AG04449 (cell line): Measurements from ENCODE around the gene FSD1L.
A peak's percentile ranks its signal among the peaks of the same experiment; 100 is the strongest.

Experiments
- CTCF ChIA-PET: fragments of 350-600 bp; formaldehyde crosslinking; extraction: SDS; loops from one replicate; lab custom pipeline; 2021; ENCODE audit warnings: antibody characterized with exemption; lab: Yijun Ruan, JAX
- POLR2A ChIA-PET: fragments of 400-600, 350-600 bp; formaldehyde crosslinking; extraction: SDS; loops from one replicate; lab custom pipeline; 2020; ENCODE audit warnings: antibody characterized with exemption, inconsistent platforms; lab: Yijun Ruan, JAX
- DNase-seq: peaks from one replicate; pipeline ENCODE4 v3.0.0-alpha.2; 2010; ENCODE audit warnings: low read depth, low spot score
- H3K4me3 ChIP-seq: 2 replicates; pipeline ENCODE4 v1.5.1; 2011; ENCODE audit warnings: low read depth, mild to moderate bottlenecking, control low read depth, low read length
- TF ChIP-seq, protein P1 (sequence below): IDR thresholded peaks from one replicate; pipeline ENCODE4 v1.5.1; 2011; ENCODE audit warnings: mild to moderate bottlenecking, moderate library complexity, low read length, control low read depth, inconsistent platforms; ENCODE audit not compliant: insufficient read depth; ENCODE audit errors: missing control alignments

The FSD1L gene

DNA sequence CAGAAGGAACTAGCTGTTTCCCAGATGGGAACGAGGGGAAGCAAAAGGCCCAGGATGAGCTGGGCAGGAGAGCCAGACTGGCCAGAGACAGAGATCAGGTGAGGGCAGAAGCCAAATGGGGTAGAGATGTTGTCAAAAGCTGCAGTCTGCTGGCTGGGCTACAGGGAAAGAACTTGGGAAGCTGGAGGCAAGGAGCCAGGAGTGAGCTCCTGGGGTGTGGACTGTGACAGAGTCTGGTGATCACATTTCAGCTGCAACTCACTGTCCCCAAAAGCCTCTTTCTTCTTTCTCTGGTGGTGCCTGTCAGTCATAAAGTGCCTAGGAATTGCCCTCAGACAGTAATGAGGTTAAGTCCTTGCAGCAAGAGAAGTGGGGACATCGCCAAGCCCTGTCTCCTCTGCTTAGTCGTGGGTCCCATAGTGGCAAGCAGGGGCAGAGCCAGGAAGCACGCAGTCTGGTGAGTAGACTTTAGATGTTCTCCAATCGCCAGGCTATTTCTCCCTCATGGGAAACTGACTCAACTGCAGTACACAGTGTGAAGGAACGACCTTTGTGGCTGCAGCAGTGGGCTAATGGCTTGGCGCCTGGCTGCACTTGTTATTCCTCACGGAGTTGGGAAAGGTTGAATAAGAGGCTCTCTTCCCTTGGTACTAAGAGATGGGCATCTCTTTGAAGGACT, 2.5 kb upstream of the FSD1L start:
- no peak for DNase-seq
- no peak overlapping the region for H3K4me3 ChIP-seq
- ChIA-PET POLR2A (no interaction called here), CTCF (interaction anchor here (1.1 to 1.3 kb wide), 4 partner anchors 11 to 31 kb away, joined by 3 to 9 read pairs (median 4); no protein-coding TSS in a partner anchor)
- TF ChIP-seq, protein P1, sequence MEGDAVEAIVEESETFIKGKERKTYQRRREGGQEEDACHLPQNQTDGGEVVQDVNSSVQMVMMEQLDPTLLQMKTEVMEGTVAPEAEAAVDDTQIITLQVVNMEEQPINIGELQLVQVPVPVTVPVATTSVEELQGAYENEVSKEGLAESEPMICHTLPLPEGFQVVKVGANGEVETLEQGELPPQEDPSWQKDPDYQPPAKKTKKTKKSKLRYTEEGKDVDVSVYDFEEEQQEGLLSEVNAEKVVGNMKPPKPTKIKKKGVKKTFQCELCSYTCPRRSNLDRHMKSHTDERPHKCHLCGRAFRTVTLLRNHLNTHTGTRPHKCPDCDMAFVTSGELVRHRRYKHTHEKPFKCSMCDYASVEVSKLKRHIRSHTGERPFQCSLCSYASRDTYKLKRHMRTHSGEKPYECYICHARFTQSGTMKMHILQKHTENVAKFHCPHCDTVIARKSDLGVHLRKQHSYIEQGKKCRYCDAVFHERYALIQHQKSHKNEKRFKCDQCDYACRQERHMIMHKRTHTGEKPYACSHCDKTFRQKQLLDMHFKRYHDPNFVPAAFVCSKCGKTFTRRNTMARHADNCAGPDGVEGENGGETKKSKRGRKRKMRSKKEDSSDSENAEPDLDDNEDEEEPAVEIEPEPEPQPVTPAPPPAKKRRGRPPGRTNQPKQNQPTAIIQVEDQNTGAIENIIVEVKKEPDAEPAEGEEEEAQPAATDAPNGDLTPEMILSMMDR, result no peak

DNA sequence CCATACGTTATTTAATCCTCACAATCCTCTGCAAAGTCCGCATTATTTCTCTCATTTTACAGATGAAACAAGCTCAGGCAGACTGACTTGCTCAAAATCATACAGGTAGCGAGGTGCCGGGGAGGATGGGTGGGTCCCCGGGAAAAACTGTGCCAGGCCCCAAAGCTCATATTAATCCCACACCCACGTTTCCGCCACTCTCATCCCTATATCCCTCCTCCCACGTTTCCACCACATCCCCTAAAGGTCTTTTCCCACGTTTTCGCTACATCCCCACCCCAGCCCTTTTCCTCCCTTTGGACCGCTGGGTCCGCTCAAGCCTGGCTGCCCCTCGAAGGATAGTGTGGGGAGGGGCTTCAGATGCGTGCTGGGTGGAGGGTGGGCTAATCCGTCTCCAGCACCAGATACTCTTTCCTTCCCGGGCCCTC, 434 bp upstream of the FSD1L start:
- TF ChIP-seq, protein P1, result no peak
- H3K4me3 ChIP-seq, result peak overlapping the region; percentile 83
- ChIA-PET POLR2A (no interaction called here), CTCF (no interaction called here)
- no peak for DNase-seq

DNA sequence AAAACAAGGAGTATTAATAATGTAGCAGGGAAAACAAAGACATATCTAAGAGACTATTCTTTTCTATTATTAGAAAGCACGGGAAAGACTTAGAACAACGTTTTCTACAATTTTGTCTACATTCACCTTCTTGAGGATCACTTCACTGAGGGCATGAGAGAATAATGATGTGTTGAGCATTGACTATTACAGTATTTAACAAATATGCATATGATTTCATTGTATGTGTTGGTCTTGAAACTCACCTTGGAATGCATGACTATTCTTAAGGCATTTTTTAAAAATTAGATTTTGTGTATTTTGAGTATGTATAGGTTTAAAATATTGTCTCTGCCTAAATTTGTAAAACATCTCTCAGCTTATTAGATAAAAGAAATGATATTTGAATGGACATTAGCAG, 1.2 kb downstream of the FSD1L start:
- ChIA-PET CTCF (interaction anchor here (1.4 kb wide), 1 partner anchor 12 kb away, joined by 3 read pairs; no protein-coding TSS in a partner anchor), POLR2A (interaction anchor here (1.1 kb wide), 1 partner anchor 13 kb away, joined by 4 read pairs; no protein-coding TSS in a partner anchor)
- H3K4me3 ChIP-seq, result peak overlapping the region; percentile 83
- DNase-seq, result no peak
- TF ChIP-seq, protein P1, result no peak

DNA sequence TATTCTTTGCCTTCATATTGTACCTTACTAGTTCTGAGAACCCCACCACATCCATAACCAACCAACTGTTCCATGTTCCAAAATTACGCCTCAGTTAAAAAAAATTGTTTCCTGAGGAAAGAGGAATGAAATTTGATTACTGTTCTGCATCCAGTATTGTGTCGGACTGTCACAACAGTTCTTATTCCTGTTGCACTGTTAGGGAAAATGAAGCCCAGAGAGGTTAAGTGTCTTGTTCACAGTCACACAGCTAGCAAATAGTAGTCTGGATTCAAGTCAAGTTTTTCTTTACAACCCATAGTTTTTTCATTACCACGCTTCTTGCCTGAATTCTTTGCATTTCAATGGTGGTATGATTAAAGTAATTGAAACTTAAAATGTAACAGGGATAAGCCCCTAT, 4.4 kb downstream of the FSD1L start:
- CTCF ChIA-PET, result interaction anchor here (0.8 to 1.0 kb wide), 2 partner anchors 9 to 36 kb away, joined by 3 read pairs; no protein-coding TSS in a partner anchor
- TF ChIP-seq, protein P1, result no peak
- no peak for DNase-seq
- no peak overlapping the region for H3K4me3 ChIP-seq
- POLR2A ChIA-PET, result no interaction called here

DNA sequence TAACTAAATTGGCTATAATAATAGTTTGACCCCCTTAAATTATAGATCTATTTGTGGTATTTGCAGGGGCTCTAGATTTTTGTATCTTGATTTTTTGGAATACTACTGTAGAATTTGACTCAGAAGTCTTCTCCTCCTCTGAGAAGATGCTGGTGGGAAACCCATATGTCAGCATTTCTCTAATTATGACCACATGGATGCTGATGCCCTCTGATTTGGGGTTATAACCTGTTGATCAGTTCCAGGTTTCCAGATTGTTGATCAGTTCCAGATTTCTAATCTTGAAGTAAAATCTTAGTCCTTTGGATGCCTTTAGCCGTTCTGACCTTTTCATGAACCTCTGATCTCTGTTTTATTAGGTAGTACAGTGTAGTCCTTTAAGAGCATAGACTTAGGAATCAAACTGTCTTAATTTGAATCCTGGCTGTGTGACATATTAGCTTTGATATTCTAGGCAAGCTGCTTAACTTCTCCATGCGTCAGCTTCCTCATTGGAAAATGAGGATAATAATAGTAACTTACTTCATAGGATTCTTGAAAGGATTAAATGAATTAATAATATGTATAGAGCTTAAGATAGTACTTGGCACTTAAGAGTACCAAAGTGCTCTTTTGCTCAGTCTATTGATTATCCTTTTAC, 8.1 kb downstream of the FSD1L start:
- ChIA-PET CTCF (interaction anchor here (1.2 kb wide), 1 partner anchor 16 kb away, joined by 3 read pairs; no protein-coding TSS in a partner anchor), POLR2A (no interaction called here)
- no peak overlapping the region for H3K4me3 ChIP-seq
- DNase-seq, result no peak
- TF ChIP-seq, protein P1, result no peak

DNA sequence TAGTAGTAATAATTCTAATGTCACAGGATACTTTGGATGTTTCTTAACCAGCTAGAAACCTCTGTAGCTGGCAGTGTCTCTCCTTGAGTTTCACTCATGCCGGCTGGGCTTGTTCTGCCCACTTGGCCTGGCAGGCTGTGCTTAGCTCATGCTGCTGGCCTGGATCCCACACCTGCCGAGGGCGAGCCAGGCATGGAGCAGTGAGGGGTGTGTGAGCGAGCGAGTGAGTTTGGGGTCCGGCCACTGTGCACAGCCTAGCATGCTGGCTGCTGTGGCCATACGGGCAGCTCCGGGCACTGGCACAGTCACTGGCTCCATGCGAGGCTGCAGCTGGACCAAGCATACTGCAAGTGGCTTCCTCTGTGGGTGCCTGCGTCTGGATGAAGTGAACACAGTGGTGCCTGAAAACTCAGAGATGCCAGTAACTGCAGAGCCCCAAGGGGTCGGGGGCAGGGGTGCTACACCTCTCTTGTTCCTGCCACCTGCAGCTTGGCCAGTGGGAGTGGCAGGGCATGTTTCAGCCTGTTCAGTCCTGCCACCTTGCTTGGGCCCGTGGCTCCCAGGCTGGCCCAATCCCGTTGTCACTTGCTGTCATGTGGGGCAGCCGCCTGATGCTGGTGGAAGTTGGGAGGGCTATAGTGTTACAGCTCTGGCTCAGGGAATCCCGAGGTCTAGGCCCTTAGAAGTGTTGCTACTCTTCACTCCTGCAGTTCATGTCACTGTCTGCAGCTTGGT, 9.9 kb downstream of the FSD1L start:
- POLR2A ChIA-PET, result no interaction called here
- DNase-seq, result no peak
- H3K4me3 ChIP-seq, result no peak overlapping the region
- TF ChIP-seq, protein P1, result no peak
- CTCF ChIA-PET, result interaction anchor here (1.1 kb wide), 1 partner anchor 16 kb away, joined by 3 read pairs; no protein-coding TSS in a partner anchor
